NCI-H82 (cell line): ENCODE measurements around the gene ZNF502.
"Not testable (repeated sequence)": the region's sequence is repeated elsewhere in the genome, so short reads cannot be mapped to it uniquely, and the experiment has no call there.

Experiments
- DNase-seq: peaks from one replicate; lab custom pipeline; 2025; lab: John Stamatoyannopoulos, UW

The ZNF502 gene

DNA sequence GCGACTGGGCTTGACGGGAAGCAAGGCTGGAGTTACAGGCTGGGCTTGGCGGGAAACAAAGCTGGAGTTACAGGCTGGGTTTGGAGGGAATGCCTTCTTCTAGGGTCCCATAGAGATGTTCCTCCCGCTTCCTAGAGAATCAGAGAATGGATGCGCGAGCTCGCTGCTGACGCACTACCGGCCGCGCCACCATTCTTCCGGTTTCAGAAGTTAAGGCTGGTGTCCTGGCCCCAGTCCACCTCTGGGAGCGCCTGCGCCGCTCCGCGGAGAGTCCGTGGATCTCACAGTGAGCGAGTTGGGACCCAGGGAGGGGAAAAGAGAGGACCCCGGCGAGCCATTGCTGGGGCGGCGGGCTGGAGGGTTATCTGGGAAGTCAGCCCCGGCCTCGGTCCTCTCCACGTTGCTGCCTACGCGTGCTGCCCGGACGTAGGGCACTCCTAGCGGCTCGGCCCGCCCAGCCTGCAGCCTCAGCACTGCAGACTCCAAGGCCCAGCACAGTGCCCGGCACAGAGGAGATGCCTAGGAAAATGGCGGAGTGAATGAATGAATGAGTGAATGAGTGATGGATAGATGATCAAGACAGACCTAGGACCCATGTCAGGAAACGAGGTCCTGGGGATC, at the start of gene ZNF502:
Gene ZNF502, plus strand, starts transcription at position 206 of the 621 bp plus-strand sequence. CDS start 7,602 bp downstream, outside the sequence.
- DNase-seq: peak; percentile 74

GRCh38 chr3:44665173-44665572, 47.3 kb upstream of the ZNF502 start:
- DNase-seq: no peak

GRCh38 chr3:44666346-44666745, 46.1 kb upstream of the ZNF502 start:
- DNase-seq: no peak

DNA sequence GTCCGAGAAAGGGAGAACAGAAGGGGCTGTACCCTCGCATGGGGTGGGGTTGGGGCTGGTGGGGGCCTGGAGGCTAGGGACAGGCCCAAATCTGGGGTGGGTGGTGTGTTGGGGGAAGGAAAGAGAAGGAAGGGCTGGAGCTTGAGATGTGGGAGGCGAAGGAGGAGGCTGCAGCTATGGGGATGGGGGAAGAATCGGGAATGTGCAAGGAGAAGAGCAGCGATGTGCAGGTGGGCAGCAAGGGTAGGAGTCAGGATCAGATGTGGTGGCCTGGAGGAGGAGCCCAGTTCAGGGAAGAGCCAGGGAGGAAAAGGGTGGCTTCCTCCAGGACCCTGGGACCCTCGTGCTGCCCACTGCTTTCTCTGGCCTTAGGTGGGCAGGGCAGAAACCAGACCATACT, 42.7 kb upstream of the ZNF502 start:
- DNase-seq: no peak

- DNase-seq: not testable (repeated sequence)
These were observed 39.0 kb upstream of the ZNF502 start for GRCh38 chr3:44673466-44673865.

DNA sequence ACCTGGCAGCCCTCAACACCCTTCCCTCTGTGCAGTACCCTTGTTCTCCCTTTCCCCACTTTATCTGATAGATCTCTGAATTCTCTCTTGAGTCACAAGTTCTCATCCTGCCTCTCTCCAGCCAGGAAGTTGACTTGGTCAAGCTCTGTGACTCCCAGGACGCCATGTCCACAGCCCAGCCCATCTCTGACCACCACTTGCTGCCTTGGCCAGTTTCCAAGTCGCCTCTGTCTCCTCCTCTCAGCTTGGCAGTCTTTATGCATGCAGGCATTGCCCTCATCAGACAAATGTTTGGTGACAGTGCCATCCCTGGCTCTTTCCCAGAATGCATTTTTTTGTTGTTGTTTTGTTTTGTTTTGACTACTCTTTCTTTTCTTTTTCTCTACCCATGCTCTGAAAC, 38.2 kb upstream of the ZNF502 start:
- DNase-seq: no peak

DNA sequence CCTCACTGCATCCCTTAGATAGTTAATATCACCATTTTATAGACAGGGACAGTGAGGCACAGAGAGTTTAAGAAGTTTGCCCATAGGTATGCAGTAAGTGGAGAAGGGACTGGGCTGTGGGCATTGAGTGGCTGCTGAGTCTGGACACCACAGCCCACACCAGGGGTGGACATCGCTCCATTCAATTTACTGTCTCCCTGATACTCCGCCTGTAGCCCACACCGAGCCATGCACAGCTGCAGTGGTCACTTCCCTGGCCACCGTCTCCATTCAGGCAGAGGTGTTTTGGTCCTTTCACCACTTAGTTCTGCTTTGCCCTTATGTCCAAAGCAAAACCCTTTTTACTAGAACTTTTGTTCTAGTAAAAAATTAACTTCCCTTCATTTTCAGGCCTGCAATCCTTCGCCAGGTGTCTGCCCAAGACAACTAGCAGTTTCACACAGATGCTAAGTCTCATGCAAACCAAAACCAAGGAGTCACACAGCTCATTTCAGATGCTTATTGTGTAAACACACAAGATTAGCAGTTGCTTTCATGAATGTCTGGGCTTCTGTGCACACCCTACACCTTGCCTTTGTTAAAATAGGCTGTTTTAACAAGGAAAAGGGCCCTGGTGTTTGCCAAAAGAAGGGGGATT, 33.9 kb upstream of the ZNF502 start:
- DNase-seq: no peak

DNA sequence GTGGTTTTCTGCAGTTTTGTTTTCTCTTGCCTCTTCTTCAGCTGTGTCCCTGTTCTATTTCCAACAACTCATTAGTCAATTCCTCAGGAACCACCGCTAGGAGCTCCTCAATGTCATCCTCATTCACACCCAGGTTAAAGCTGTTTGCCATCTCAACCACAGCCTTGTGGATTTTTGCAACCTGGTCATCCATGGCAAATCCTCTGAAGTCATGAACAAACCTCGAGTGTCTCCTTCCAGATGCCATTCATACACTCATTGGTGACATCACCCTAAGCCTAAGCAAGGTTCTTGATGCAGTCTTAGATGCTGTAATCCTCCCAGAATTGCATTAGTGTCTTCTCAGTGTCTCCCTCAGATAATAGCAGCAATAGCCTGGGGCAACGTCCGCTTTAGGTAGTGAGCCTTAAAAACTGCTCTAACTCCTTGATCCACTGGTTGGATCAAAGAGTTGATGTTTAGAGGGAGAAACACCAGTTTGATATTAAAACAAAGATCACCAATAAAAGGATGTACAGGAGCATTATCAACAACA, 31.5 kb upstream of the ZNF502 start:
- peak; percentile 0 for DNase-seq

GRCh38 chr3:44682182-44682896, 30.1 kb upstream of the ZNF502 start:
- no peak for DNase-seq

GRCh38 chr3:44685128-44685800, 27.2 kb upstream of the ZNF502 start:
- peak; percentile 88 for DNase-seq

- DNase-seq: no peak
These were observed 24.6 kb upstream of the ZNF502 start for GRCh38 chr3:44687898-44688297.

- no peak for DNase-seq
These were observed 9.0 kb downstream of the ZNF502 start for GRCh38 chr3:44721231-44722102.

DNA sequence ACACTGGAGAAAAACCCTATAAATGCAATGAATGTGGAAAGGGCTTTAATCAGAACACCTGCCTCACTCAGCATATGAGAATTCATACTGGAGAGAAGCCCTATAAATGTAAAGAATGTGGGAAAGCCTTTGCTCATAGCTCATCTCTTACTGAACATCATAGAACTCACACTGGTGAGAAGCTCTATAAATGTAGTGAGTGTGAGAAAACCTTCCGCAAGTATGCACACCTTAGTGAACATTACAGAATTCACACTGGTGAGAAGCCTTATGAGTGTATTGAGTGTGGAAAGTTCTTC, 9.6 kb downstream of the ZNF502 start:
- DNase-seq: no peak

DNA sequence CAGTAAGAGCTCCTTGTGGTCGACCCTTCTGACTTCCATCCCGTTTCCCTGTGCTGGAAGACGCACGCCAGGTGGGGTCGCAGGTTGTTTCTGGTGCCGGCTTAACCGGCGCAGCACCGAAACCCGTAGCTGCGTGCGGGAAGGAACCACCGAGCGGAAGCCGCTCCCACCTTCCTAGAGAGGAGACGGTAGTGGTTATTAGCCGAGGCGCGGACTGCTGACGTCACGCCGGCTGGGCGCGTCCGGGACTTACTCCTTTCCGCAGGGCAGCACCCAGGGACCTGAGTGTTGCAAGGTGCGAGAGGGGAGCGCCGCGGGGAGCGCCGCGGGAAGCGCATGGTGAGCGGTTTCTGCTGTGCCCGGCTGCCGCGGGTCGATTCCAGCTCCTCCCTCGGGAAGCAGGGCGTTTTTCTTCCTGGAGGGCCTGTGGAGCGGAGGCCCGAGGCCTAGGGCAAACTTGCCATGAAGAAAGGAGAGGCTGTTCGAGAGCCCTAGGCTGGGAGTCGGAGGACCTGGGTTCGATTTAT, 17.0 kb downstream of the ZNF502 start, which contains the start of gene ZNF501:
Gene ZNF501, plus strand, starts transcription at position 252 of the 527 bp plus-strand sequence. CDS start 4,787 bp downstream, outside the sequence.
- DNase-seq: peak; percentile 92

DNA sequence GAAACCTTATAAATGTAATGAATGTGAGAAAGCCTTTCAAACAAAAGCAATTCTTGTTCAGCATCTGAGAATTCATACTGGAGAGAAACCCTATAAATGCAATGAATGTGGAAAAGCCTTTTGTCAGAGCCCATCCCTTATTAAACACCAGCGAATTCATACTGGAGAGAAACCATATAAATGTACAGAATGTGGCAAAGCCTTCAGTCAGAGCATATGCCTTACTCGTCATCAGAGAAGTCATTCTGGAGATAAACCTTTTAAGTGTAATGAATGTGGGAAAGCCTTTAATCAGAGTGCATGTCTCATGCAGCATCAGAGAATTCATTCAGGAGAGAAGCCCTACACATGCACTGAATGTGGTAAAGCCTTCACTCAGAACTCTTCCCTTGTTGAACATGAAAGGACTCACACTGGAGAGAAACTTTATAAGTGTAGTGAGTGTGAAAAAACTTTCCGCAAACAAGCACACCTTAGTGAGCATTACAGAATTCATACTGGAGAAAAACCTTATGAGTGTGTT, 22.2 kb downstream of the ZNF502 start:
- no peak for DNase-seq

DNA sequence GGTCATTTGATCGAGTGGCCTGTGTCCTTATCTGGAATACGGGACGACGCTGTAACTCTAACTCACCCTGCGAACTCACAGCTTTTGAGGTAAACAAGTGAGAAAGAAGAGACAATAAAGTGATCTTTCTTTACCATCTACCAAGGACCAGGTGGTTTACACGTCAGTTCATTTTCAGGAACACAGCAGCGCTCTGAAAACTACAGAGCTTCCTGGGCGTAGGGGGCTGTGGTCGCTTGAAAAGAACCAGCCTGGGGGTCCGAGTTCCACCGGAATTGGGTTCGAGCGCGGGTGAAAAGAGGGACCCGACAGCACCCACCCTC, 48.6 kb downstream of the ZNF502 start:
- DNase-seq: peak; percentile 4

DNA sequence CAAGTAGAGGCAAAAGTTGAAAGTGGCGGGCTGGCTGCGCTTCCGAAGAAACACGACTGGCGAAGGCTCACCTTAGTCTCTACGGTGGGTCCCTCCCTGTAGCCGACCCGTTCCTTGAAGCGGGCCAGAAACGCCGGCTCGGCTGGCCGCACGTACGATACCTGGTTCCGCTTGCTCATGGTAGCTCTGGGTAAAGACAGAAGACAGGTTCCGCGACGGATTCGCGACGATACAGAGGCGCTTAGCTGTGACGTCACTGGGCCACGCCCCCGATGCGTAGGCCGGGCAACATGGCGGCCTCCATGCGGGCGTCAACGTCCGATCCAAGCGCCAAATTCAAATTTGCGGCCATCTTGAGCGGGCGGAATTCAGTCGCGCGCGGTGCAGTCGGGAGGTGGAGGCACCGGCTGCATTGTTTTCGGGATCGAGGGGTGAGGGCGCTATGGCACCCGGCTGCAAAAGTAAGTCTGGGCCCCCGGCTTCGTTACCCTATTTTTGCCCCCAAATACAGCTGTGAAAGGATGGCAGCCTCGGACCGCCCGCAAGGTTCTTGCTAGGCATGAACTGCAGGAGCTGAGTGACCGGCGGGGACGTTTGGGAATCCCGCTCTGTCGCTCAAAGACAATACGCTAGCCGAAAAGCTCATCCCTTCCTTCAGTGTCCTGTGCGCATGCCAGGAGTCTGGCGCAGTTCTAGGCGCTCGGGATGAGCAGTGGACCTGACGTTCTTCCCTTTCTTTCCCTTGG, 49.1 kb downstream of the ZNF502 start, which contains the start of the genes KIAA1143 and KIF15:
Gene KIAA1143, minus strand, starts transcription at position 196 of the 746 bp plus-strand sequence. Its CDS starts 17 bp downstream, at position 179.
Gene KIF15, plus strand, starts transcription at position 371 of the 746 bp plus-strand sequence. Its CDS starts 72 bp downstream, at position 443.
- DNase-seq: peak; percentile 95

- DNase-seq: peak; percentile 50
These were observed 49.8 kb downstream of the ZNF502 start for GRCh38 chr3:44762170-44762677.

GRCh38 chr3:44762690-44763089, 50.2 kb downstream of the ZNF502 start:
- DNase-seq: no peak

- DNase-seq: no peak
These were observed 51.8 kb downstream of the ZNF502 start for GRCh38 chr3:44764248-44764647.
